Lower leg skin (tissue), 4 donors: ENCODE measurements around the gene CCT6A. TPM values are rescaled to one million over a fixed set of nuclear protein-coding genes. Genes with fewer than 3 reads are reported as not detected.
"Not testable (repeated sequence)": the region's sequence is repeated elsewhere in the genome, so short reads cannot be mapped to it uniquely, and the experiment has no call there.

ENCODE experiments used
- DNase-seq, 2 donors: peaks; one replicate each; pipeline ENCODE4 v3.0.0-alpha.2; 2019; ENCODE audit warnings: low spot score in 2 of 2
- H3K4me3 ChIP-seq: fragments of 200-600 bp; sonication (generic); 2 replicates; pipeline ENCODE4 v1.5.1; 2017; ENCODE audit warnings: mild to moderate bottlenecking, low read depth; ENCODE audit not compliant: poor library complexity, severe bottlenecking
- POLR2A ChIP-seq, 2 donors: fragments of 450-650 bp; IDR thresholded peaks; one replicate each; pipeline ENCODE4 v1.6.1; 2016 to 2017; ENCODE audit warnings: antibody characterized with exemption in 2 of 2, mild to moderate bottlenecking in 1 of 2, moderate library complexity in 1 of 2
- WGBS, 2 donors: methylation state at CpG; one replicate each; pipeline ENCODE4 v1.1.5; 2018; 5-methylcytosine and 5-hydroxymethylcytosine counted together
- intact Hi-C: fragments of 100-400 bp; cut with DNase I; formaldehyde crosslinking; loops from one replicate; pipeline ENCODE4 v1.15.0; 2023; ENCODE audit warnings: low total_unique reads
- total RNA-seq, 4 donors: library from RNA; depleted of rRNA; stranded (reverse); fragments of >200 nt; gene quantifications; one replicate each; pipeline ENCODE4 v1.1.0, GENCODE V29; 2016
- TF ChIP-seq, protein P1 (sequence below), 3 donors: fragments of 450-650 bp; IDR thresholded peaks; one replicate each; pipeline ENCODE4 v1.5.1; 2016; ENCODE audit warnings: antibody characterized with exemption in 3 of 3, mild to moderate bottlenecking in 3 of 3, moderate library complexity in 2 of 3

Gene CCT6A
- total RNA-seq, 4 donors from 2014 or later = 56.9 to 79.2 (median 70.4) TPM

DNA sequence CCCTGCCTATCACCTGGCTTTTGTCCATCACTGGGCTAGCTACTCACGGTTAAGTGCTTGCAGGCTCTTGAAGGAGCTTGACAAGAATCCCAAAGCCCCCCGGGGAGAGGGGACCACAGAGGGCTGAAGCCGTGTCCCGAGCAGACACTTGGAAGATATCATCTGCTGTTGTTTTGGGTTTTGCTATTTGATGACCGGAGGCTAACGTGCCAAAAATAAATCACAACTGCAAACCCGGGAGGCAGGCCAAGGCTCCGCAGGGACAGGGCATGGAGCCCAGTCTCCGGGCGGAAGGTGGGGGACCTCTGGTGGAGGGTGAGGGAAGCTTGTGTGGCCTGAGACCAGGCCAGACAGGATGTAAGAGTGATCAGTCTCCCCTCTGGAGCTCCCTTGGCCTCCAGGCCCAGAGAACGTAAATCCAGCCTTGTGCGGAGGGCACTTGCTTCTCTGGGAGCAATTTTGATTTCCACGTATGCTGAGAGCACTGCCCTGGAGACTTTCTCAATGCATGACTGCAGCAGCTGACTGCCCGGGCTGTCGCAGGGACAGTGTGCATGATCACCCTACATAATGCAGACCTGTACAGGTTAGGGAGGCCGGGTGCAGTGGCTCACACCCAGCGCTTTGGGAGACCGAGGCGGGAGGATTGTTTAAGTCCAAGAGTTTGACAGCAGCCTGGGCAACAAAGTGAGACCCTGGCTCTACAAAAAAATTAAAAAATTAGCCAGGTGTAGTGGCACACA lies 41.4 kb downstream of the CCT6A start, which contains the start of gene PHKG1:
PHKG1 (minus strand) TSS at position 164 of the 743 bp plus-strand sequence. CDS start 4,011 bp downstream, outside the sequence.
- no peak for TF ChIP-seq POLR2A (IDR thresholded peaks at IDR 0.05)
- TF ChIP-seq, protein P1, sequence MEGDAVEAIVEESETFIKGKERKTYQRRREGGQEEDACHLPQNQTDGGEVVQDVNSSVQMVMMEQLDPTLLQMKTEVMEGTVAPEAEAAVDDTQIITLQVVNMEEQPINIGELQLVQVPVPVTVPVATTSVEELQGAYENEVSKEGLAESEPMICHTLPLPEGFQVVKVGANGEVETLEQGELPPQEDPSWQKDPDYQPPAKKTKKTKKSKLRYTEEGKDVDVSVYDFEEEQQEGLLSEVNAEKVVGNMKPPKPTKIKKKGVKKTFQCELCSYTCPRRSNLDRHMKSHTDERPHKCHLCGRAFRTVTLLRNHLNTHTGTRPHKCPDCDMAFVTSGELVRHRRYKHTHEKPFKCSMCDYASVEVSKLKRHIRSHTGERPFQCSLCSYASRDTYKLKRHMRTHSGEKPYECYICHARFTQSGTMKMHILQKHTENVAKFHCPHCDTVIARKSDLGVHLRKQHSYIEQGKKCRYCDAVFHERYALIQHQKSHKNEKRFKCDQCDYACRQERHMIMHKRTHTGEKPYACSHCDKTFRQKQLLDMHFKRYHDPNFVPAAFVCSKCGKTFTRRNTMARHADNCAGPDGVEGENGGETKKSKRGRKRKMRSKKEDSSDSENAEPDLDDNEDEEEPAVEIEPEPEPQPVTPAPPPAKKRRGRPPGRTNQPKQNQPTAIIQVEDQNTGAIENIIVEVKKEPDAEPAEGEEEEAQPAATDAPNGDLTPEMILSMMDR (IDR thresholded peaks at IDR 0.05) = no peak
- intact Hi-C loops = no loop called here
- DNase-seq = peak; percentile 48 to 94
- 23 to 32% methylated on average over 16 to 19 of the region's 19 CpGs for WGBS, 2 donors
- H3K4me3 ChIP-seq = no peak within 1 kb of the TSS

DNA sequence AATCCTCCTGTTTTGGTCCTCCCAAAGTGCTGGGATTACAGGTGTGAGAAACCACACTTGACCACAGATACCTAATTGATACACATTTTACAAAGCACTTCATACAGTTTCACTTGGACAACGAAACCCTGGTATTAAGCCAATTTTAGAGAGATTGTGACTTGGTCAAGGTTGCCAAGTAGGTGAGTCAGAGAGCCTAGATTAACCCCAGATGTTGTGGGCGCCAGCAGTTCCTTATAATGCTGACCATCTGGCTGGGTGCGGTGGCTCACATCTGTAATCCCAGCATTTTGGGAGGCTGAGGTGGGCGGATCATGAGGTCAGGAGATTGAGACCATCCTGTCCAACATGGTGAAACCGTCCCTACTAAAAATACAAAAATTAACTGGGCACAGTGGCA lies 46.1 kb downstream of the CCT6A start:
- intact Hi-C loops = no loop called here
- TF ChIP-seq, protein P1 (IDR thresholded peaks at IDR 0.05) = no peak
- no peak for TF ChIP-seq POLR2A (IDR thresholded peaks at IDR 0.05)
- WGBS, 2 donors = 36 to 40% methylated on average over 5 of the region's 5 CpGs
- H3K4me3 ChIP-seq = no peak overlapping the region
- peak; percentile 69 to 90 for DNase-seq

DNA sequence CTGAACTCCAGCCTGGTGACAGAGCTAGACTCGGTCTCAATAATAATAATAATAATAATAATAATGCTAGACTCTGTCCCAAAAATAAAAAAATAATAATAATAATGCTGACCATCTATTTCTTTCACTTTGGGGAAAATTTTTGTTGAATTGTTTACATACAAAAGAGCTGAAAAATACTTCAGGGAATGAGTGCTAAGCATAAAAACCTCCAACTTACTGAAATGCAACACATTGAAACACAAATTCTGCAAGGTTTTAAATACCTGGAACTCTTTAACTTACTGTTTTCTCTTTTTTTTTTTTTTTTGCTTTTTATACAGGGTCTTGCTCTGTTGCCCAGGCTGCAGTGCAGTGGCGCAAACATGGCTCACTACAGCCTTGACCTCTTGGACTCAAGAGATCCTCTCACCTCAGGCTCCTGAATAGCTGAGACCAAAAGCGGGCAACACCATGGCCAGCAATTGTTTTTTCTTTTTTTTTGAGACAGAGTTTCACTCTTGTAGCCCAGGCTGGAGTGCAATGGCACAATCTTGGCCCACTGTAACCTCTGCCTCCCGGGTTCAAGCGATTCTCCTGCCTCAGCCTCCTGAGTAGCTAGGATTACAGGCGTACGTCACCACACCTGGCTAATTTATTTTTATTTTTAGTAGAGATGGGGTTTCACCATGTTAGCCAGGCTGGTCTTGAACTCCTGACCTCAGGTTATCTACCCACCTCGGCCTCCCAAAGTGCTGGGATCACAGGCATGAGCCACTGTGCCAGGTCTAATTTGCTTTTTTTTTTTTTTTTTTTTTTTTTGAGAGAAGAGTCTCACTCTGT lies 46.8 kb downstream of the CCT6A start:
- WGBS, 2 donors = 91 to 92% methylated on average over 8 of the region's 8 CpGs
- intact Hi-C loops, DNase-seq, H3K4me3 ChIP-seq: not testable (repeated sequence)

DNA sequence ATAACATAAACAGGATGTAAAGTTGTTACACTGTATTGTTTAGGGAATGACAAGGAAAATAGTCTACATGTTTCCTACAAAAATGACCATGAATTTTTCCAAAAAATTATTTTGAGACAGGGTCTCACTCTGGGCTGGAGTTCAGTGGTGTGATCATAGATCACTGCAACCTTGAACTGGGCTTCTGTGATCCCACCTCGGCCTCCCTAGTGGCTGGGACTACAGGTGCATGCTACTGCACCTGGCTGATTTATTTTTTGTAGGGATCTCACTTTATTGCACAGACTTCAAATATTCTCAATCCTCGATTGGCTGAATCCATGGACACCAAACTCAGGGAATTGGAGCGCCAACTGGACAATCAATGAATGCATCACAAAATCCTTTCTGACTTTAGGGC lies 48.1 kb downstream of the CCT6A start:
- 90 to 94% methylated on average over 3 of the region's 3 CpGs for WGBS, 2 donors
- DNase-seq = no peak
- intact Hi-C loops = no loop called here
- H3K4me3 ChIP-seq = no peak overlapping the region
- TF ChIP-seq POLR2A (IDR thresholded peaks at IDR 0.05) = no peak
- TF ChIP-seq, protein P1 (IDR thresholded peaks at IDR 0.05) = no peak

DNA sequence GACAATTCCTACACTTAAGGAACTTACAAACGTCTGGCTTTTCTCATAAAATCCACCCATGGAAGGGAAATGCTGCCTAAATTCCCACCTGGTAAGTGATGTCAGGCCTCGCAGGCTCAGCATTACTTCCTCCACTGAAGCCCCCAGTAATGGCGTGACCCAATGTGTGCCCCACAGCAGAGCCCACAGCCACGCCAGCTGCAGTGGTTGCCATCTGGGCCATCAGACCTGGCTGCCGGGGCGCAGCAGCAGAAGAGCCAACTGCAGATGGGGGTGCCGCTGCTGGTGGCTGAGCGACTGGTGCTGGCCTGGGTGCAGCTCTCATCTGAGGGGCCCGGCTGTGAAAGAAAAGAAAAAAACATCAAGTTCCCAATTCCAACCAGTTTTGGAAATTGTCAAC lies 52.6 kb downstream of the CCT6A start:
- WGBS, 2 donors = 85 to 86% methylated on average over 9 of the region's 9 CpGs
- DNase-seq = not testable (repeated sequence)

DNA sequence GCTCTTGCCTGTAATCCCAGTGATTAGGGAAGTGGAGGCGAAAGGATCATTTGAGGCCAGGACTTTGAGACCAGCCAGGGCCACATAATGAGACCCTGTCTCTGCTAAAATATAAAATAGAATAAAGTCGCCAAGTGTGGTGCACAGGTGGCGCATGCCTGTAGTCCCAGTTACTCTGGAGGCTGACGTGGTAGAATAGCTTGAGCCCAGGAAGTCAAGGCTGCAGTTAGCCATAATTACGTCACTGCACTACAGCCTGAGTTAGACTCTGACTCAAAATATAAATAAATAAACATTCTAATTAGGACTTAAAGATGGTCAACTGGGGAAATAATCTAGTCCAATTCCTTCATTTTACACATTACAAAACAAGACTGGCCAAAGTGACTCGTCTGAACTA lies 53.9 kb downstream of the CCT6A start:
- DNase-seq = no peak
- intact Hi-C loops = no loop called here
- WGBS, 2 donors = 16 to 18% methylated on average over 6 of the region's 6 CpGs
- H3K4me3 ChIP-seq = peak overlapping the region; percentile 97
- TF ChIP-seq POLR2A (IDR thresholded peaks at IDR 0.05) = no peak
- TF ChIP-seq, protein P1 (IDR thresholded peaks at IDR 0.05) = no peak

More for the DNA sequence above, 52.6 kb downstream of the CCT6A start:
- H3K4me3 ChIP-seq, intact Hi-C loops: not testable (repeated sequence)
